GM18517 (cell line): ENCODE results near the gene DPF3.

Experiments used
- ATAC-seq: cut with Tn5 transposase; IDR thresholded peaks from one replicate; pipeline ENCODE4 v1.9.1; 2021; ENCODE audit warnings: mild to moderate bottlenecking, moderate library complexity; ENCODE audit not compliant: unreplicated experiment

DPF3 gene

GRCh38 chr14:72722201-72722785 lies 171.6 kb downstream of the DPF3 start:
- ATAC-seq: no peak

- ATAC-seq: no peak
Observed at GRCh38 chr14:72721083-72721482, 172.8 kb downstream of the DPF3 start.

GRCh38 chr14:72717220-72717619 lies 176.7 kb downstream of the DPF3 start:
- no peak for ATAC-seq

GRCh38 chr14:72716476-72716875 lies 177.4 kb downstream of the DPF3 start:
- ATAC-seq: no peak

GRCh38 chr14:72715850-72716228 lies 178.1 kb downstream of the DPF3 start:
- no peak for ATAC-seq

GRCh38 chr14:72715215-72715849 lies 178.6 kb downstream of the DPF3 start:
- ATAC-seq: no peak

- no peak for ATAC-seq
Observed at GRCh38 chr14:72714871-72715214, 179.1 kb downstream of the DPF3 start.

GRCh38 chr14:72714094-72714493 lies 179.8 kb downstream of the DPF3 start:
- ATAC-seq: no peak

GRCh38 chr14:72711936-72712335 lies 182.0 kb downstream of the DPF3 start:
- ATAC-seq: no peak

- no peak for ATAC-seq
Observed at GRCh38 chr14:72709916-72710611, 183.8 kb downstream of the DPF3 start.

GRCh38 chr14:72708708-72709475 lies 185.0 kb downstream of the DPF3 start:
- no peak for ATAC-seq

GRCh38 chr14:72708222-72708621 lies 185.7 kb downstream of the DPF3 start:
- no peak for ATAC-seq

- no peak for ATAC-seq
Observed at GRCh38 chr14:72706485-72706884, 187.4 kb downstream of the DPF3 start.

- no peak for ATAC-seq
Observed at GRCh38 chr14:72704502-72704901, 189.4 kb downstream of the DPF3 start.

- ATAC-seq: no peak
Observed at GRCh38 chr14:72701605-72702004, 192.3 kb downstream of the DPF3 start.

- ATAC-seq: no peak
Observed at GRCh38 chr14:72701237-72701565, 192.7 kb downstream of the DPF3 start.

- no peak for ATAC-seq
Observed at GRCh38 chr14:72700338-72701236, 193.3 kb downstream of the DPF3 start.

GRCh38 chr14:72699852-72700257 lies 194.0 kb downstream of the DPF3 start:
- no peak for ATAC-seq

- no peak for ATAC-seq
Observed at GRCh38 chr14:72699443-72699842, 194.5 kb downstream of the DPF3 start.

GRCh38 chr14:72692696-72693095 lies 201.2 kb downstream of the DPF3 start:
- no peak for ATAC-seq

- no peak for ATAC-seq
Observed at GRCh38 chr14:72690324-72690723, 203.6 kb downstream of the DPF3 start.
